ENCODE measurements around the gene HECW1.

The HECW1 gene

DNA sequence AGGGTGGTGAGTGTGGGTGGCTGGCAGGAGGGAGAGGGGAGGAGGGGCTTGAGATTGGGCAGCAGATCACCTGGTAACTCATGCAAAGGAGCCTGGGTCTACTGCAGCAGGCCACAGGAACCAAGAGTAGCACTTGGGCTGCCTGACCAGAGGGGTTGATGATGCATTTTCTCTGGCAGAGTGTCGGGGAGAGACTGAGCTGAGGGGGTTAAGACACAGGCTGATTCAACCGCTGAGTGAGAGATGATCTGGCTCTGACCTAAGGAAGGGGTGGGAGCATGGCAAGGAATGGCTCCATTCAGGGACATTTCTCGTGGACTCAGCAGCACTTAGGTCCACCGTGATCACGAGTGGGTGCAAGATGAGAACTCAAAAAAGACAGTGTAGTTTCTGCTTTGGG is 355.0 kb downstream of the HECW1 start:
- Histone ChIP-seq H3K36me3 (ENCODE audit: control insufficient read depth in 2 of 2, insufficient read depth in 2 of 2, low read length in 2 of 2) (no peaks in the 10 kb centered on the region), H3K27ac (ENCODE audit: low read length) (no peak overlapping the region), H3K4me1 (ENCODE audit: control insufficient read depth, insufficient read depth, low read length) (no peaks in the 10 kb centered on the region), H3K9me3 (ENCODE audit: control insufficient read depth in 2 of 2, low read length in 2 of 2) (no peaks in the 10 kb centered on the region), H3K9ac (ENCODE audit: low read length in 2 of 2) (no peak overlapping the region), H3K27me3 (ENCODE audit: control insufficient read depth in 1 of 2, insufficient read depth in 2 of 2, low read length in 2 of 2) (no peaks in the 10 kb centered on the region), H3K4me3 (ENCODE audit: low read length in 2 of 2) (no peak overlapping the region)

DNA sequence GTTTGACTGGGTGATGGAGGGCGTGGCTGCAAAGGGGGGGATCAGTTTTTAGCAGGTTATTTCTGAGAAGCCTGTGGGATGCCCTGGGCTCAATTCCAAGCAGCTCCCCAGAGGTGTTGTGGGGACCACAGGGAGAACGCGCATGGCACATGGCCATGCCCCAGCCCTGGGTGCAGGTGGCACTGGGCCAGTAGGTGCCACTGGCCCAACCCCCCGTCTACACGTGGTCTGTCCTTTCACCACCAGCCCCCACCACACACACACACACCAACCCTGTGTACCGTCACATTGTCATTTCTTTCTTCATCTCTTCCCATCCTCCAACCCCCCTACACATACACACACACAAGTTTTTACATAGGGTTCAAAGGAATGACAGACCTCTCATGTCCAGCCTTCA is 355.4 kb downstream of the HECW1 start:
- Histone ChIP-seq H3K4me3 (ENCODE audit: low read length in 2 of 2) (no peak overlapping the region), H3K27me3 (ENCODE audit: control insufficient read depth in 1 of 2, insufficient read depth in 2 of 2, low read length in 2 of 2) (no peaks in the 10 kb centered on the region), H3K36me3 (ENCODE audit: control insufficient read depth in 2 of 2, insufficient read depth in 2 of 2, low read length in 2 of 2) (no peaks in the 10 kb centered on the region)

DNA sequence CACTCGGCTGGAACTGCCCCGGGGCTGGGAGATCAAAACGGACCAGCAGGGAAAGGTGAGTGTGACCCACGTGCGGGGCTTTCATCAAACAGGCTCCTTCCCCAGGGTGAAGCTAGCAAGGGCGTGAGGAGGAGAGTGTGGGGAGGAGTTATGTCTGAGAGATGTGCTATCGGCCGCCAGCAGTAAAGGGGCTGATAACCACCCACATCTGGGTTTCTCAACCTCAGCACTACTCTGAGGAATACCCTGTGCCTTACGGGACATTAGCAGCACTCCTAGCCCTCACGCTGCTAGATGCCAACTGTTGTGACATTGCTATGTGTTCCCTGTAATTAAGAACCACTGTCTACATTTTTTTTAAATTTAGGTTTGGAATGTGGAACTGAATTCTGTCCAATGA is 356.6 kb downstream of the HECW1 start:
- H3K36me3 ChIP-seq (ENCODE audit: control insufficient read depth in 2 of 2, insufficient read depth in 2 of 2, low read length in 2 of 2), result no peaks in the 10 kb centered on the region
- no peak overlapping the region for H3K9ac ChIP-seq (ENCODE audit: low read length in 2 of 2)
- H3K27me3 ChIP-seq (ENCODE audit: control insufficient read depth in 1 of 2, insufficient read depth in 2 of 2, low read length in 2 of 2), result no peaks in the 10 kb centered on the region
- H3K9me3 ChIP-seq (ENCODE audit: control insufficient read depth in 2 of 2, low read length in 2 of 2), result no peaks in the 10 kb centered on the region
- no peak overlapping the region for H3K27ac ChIP-seq (ENCODE audit: low read length)
- H3K4me3 ChIP-seq (ENCODE audit: low read length in 2 of 2), result no peak overlapping the region
- no peaks in the 10 kb centered on the region for H3K4me1 ChIP-seq (ENCODE audit: control insufficient read depth, insufficient read depth, low read length)

More for the DNA sequence above, 355.4 kb downstream of the HECW1 start:
- Histone ChIP-seq H3K9me3 (ENCODE audit: control insufficient read depth in 2 of 2, low read length in 2 of 2) (no peaks in the 10 kb centered on the region), H3K9ac (ENCODE audit: low read length in 2 of 2) (no peak overlapping the region), H3K27ac (ENCODE audit: low read length) (no peak overlapping the region), H3K4me1 (ENCODE audit: control insufficient read depth, insufficient read depth, low read length) (no peaks in the 10 kb centered on the region)

DNA sequence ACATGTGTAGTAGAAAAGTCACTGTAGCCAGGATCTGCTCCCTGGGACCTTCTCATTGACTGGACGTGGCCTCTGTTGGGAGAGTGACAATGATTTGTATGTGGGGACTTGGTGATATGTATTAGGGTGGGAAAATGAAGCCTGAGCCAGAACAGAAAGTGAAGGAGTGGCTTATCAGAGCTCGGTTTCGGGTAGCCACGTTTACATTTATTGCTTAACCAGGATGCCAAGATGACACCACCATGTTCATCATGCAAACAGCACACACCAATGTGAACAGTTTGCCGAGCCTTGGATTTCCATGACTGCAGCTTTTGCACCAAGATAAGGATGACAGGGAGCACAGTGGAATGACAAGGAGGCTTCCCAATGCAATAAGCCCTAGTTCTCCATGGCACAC is 357.7 kb downstream of the HECW1 start:
- Histone ChIP-seq H3K9me3 (ENCODE audit: control insufficient read depth in 2 of 2, low read length in 2 of 2) (no peaks in the 10 kb centered on the region), H3K27ac (ENCODE audit: low read length) (no peak overlapping the region), H3K4me1 (ENCODE audit: control insufficient read depth, insufficient read depth, low read length) (no peaks in the 10 kb centered on the region), H3K36me3 (ENCODE audit: control insufficient read depth in 2 of 2, insufficient read depth in 2 of 2, low read length in 2 of 2) (no peaks in the 10 kb centered on the region), H3K27me3 (ENCODE audit: control insufficient read depth in 1 of 2, insufficient read depth in 2 of 2, low read length in 2 of 2) (no peaks in the 10 kb centered on the region), H3K4me3 (ENCODE audit: low read length in 2 of 2) (no peak overlapping the region), H3K9ac (ENCODE audit: low read length in 2 of 2) (no peak overlapping the region)

DNA sequence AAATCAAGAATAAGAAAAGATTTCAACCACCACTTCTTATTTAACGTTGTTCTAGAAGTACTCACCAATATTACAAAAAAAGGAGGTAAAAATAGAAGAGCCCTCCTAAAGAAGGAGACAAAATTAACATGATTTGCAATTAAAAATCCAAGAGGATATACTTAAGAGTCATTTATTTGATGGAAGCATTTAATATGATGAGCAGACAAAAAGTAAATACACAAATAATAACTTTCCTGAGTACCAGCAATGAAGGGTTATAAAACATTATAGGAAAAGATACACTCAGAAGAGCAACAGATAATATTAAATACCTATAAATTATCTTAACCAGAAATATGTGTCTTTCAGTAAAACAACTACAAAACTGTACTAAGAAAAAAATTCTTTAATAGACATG is 363.5 kb downstream of the HECW1 start:
- Histone ChIP-seq H3K9me3 (ENCODE audit: control insufficient read depth in 2 of 2, low read length in 2 of 2) (no peaks in the 10 kb centered on the region), H3K36me3 (ENCODE audit: control insufficient read depth in 2 of 2, insufficient read depth in 2 of 2, low read length in 2 of 2) (no peaks in the 10 kb centered on the region), H3K27me3 (ENCODE audit: control insufficient read depth in 1 of 2, insufficient read depth in 2 of 2, low read length in 2 of 2) (no peaks in the 10 kb centered on the region), H3K4me3 (ENCODE audit: low read length in 2 of 2) (no peak overlapping the region), H3K4me1 (ENCODE audit: control insufficient read depth, insufficient read depth, low read length) (no peaks in the 10 kb centered on the region), H3K27ac (ENCODE audit: low read length) (no peak overlapping the region), H3K9ac (ENCODE audit: low read length in 2 of 2) (no peak overlapping the region)

DNA sequence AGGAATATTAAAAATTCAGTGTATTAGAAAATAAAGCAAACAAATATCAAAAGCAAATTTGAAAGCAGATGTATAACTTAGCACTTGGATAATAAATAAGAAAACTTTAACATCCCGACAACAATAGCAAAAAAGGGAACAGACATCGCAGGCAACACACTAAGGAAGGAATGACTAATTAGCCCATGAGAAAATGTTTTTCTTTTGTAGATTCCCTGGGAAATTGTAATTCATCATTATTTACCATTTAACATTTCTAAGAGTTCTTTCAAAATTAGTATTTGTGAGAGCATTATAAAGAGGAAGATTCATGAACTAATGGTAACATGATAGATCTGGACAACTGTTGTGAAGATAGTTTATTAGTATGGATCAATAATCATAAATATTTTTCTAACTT is 364.4 kb downstream of the HECW1 start:
- Histone ChIP-seq H3K9me3 (ENCODE audit: control insufficient read depth in 2 of 2, low read length in 2 of 2) (no peaks in the 10 kb centered on the region), H3K27ac (ENCODE audit: low read length) (no peak overlapping the region), H3K4me3 (ENCODE audit: low read length in 2 of 2) (no peak overlapping the region), H3K4me1 (ENCODE audit: control insufficient read depth, insufficient read depth, low read length) (no peaks in the 10 kb centered on the region), H3K36me3 (ENCODE audit: control insufficient read depth in 2 of 2, insufficient read depth in 2 of 2, low read length in 2 of 2) (no peaks in the 10 kb centered on the region), H3K9ac (ENCODE audit: low read length in 2 of 2) (no peak overlapping the region), H3K27me3 (ENCODE audit: control insufficient read depth in 1 of 2, insufficient read depth in 2 of 2, low read length in 2 of 2) (no peaks in the 10 kb centered on the region)

DNA sequence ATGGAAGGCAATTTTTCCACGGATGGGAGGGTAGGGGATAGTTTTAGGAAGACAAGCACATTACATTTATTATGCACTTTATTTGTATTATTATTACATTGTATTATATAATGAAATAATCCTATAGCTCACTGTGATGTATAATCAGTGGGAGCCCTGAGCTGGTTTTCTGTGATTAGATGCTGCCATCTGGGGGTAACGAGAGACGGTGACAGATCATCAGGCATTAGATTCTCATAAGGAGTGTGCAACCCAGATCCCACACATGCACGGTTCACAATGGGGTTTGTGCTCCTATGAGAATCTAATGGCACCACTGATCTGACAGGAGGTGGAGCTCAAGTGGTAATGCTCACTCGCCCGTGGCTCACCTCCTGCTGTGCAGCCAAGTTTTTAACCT is 366.6 kb downstream of the HECW1 start:
- H3K36me3 ChIP-seq (ENCODE audit: control insufficient read depth in 2 of 2, insufficient read depth in 2 of 2, low read length in 2 of 2), result no peaks in the 10 kb centered on the region
- H3K4me3 ChIP-seq (ENCODE audit: low read length in 2 of 2), result no peak overlapping the region
- H3K9ac ChIP-seq (ENCODE audit: low read length in 2 of 2), result no peak overlapping the region
- no peaks in the 10 kb centered on the region for H3K9me3 ChIP-seq (ENCODE audit: control insufficient read depth in 2 of 2, low read length in 2 of 2)
- H3K27ac ChIP-seq (ENCODE audit: low read length), result no peak overlapping the region
- H3K27me3 ChIP-seq (ENCODE audit: control insufficient read depth in 1 of 2, insufficient read depth in 2 of 2, low read length in 2 of 2), result no peaks in the 10 kb centered on the region
- peaks cover 3% of the 10 kb centered on the region for H3K4me1 ChIP-seq (ENCODE audit: control insufficient read depth, insufficient read depth, low read length)

DNA sequence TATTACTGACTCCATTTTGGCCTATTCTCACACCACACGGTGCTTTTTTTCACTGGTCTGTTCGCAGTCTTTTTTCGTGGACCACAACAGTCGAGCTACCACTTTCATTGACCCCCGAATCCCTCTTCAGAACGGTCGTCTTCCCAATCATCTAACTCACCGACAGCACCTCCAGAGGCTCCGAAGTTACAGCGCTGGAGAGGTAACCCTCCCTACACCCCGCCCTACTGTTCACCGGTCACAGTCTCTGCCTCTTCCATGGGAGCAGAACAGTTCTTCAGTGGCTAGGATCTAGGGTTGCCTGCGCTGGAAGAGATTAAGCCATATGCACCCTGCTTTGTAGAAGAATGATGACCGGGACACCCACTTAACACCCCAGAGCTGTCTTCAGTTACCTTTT is 367.1 kb downstream of the HECW1 start:
- H3K4me1 ChIP-seq (ENCODE audit: control insufficient read depth, insufficient read depth, low read length), result peaks cover 3% of the 10 kb centered on the region
- no peaks in the 10 kb centered on the region for H3K36me3 ChIP-seq (ENCODE audit: control insufficient read depth in 2 of 2, insufficient read depth in 2 of 2, low read length in 2 of 2)
- no peaks in the 10 kb centered on the region for H3K27me3 ChIP-seq (ENCODE audit: control insufficient read depth in 1 of 2, insufficient read depth in 2 of 2, low read length in 2 of 2)
- no peak overlapping the region for H3K27ac ChIP-seq (ENCODE audit: low read length)
- no peak overlapping the region for H3K4me3 ChIP-seq (ENCODE audit: low read length in 2 of 2)
- H3K9ac ChIP-seq (ENCODE audit: low read length in 2 of 2), result no peak overlapping the region
- no peaks in the 10 kb centered on the region for H3K9me3 ChIP-seq (ENCODE audit: control insufficient read depth in 2 of 2, low read length in 2 of 2)

DNA sequence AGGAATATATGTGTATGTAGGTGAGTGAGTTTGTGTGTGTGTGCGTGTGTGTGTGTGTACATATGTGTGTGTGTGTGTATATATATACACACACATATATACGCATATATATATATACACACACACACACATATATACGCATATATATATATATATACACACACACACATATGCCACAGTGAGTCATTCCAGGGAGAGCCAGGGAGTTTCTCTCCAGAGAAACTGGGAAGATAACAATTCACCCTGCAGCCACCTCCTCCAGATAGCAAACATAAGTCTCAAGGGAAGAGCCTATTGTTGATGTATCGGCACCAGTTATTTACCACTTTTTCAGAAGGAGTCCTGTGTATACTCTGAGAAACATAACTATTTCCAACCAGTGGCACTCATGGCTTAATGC is 368.1 kb downstream of the HECW1 start:
- H3K27me3 ChIP-seq (ENCODE audit: control insufficient read depth in 1 of 2, insufficient read depth in 2 of 2, low read length in 2 of 2), result no peaks in the 10 kb centered on the region
- no peaks in the 10 kb centered on the region for H3K9me3 ChIP-seq (ENCODE audit: control insufficient read depth in 2 of 2, low read length in 2 of 2)
- no peak overlapping the region for H3K27ac ChIP-seq (ENCODE audit: low read length)

DNA sequence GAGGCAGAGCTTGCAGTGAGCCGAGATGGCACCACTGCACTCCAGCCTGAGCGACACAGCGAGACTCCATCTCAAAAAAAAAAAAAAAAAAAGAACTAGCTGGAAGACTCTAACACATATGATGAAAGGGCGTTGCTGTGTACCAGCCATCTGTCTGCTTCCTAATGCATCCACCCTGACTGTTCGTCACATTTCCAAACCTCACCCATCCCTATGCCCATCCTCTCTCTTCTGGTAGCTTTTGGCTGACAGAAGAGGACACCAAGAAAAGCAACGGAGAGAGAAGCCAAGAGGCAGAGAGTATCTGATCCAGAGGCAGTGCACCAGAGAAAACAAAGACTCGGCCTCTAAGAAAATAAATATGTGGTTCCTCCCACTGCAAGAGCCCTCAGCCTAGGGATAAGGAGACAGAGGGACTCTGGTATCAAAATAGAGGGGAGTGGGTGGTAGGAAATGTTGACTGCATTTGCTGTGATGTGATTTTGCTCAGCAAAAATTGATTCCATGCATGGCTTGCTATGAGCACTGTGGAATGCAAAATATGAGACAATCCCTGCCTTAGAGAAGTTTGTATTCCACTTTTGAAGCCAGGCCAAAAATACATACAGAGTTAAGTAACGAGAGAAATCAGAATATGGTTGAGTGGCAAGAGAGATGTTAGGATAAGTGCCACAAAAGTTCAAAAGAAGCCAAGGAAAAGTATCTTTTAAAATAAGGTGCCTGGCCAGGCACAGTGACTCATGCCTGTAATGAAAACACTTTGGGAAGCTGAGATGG is 369.6 kb downstream of the HECW1 start:
- Histone ChIP-seq H3K4me3 (ENCODE audit: low read length in 2 of 2) (no peak overlapping the region), H3K36me3 (ENCODE audit: control insufficient read depth in 2 of 2, insufficient read depth in 2 of 2, low read length in 2 of 2) (no peaks in the 10 kb centered on the region), H3K9ac (ENCODE audit: low read length in 2 of 2) (no peak overlapping the region), H3K27ac (ENCODE audit: low read length) (no peak overlapping the region), H3K9me3 (ENCODE audit: control insufficient read depth in 2 of 2, low read length in 2 of 2) (no peaks in the 10 kb centered on the region), H3K4me1 (ENCODE audit: control insufficient read depth, insufficient read depth, low read length) (peaks cover 3% of the 10 kb centered on the region), H3K27me3 (ENCODE audit: control insufficient read depth in 1 of 2, insufficient read depth in 2 of 2, low read length in 2 of 2) (no peaks in the 10 kb centered on the region)

More for the DNA sequence above, 368.1 kb downstream of the HECW1 start:
- no peak overlapping the region for H3K9ac ChIP-seq (ENCODE audit: low read length in 2 of 2)
- H3K4me3 ChIP-seq (ENCODE audit: low read length in 2 of 2), result no peak overlapping the region
- peaks cover 3% of the 10 kb centered on the region for H3K4me1 ChIP-seq (ENCODE audit: control insufficient read depth, insufficient read depth, low read length)
- H3K36me3 ChIP-seq (ENCODE audit: control insufficient read depth in 2 of 2, insufficient read depth in 2 of 2, low read length in 2 of 2), result no peaks in the 10 kb centered on the region

DNA sequence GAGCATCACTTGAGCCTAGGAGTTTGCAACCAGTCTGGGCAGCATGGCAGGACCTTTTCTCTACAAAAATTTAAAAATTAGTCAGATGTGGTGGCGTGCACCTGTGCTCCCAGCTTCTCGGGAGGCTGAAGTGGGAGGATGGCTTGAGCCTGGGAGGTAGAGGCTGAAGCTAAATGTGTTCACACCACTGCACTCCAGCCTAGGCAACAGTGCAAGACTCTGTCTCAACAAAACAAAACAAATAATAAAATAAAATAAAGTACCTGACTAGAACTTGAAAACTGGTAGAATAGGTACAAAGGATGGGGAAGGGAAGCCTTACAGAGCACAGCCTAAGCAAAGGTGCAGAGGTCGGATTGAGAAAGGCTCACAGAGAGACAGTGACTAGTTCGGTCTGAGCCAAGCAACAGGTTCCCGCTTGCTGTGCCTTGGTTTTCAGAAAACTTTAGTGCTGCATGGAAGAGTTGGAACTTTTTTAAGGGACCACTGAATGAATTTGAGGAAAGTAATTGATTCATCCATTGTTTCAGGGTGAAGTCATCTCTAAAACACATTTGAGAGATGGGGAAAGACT is 370.3 kb downstream of the HECW1 start:
- no peak overlapping the region for H3K27ac ChIP-seq (ENCODE audit: low read length)
- H3K4me1 ChIP-seq (ENCODE audit: control insufficient read depth, insufficient read depth, low read length), result peaks cover 3% of the 10 kb centered on the region
- no peak overlapping the region for H3K9ac ChIP-seq (ENCODE audit: low read length in 2 of 2)
- H3K4me3 ChIP-seq (ENCODE audit: low read length in 2 of 2), result no peak overlapping the region
- H3K9me3 ChIP-seq (ENCODE audit: control insufficient read depth in 2 of 2, low read length in 2 of 2), result no peaks in the 10 kb centered on the region
- H3K27me3 ChIP-seq (ENCODE audit: control insufficient read depth in 1 of 2, insufficient read depth in 2 of 2, low read length in 2 of 2), result no peaks in the 10 kb centered on the region
- no peaks in the 10 kb centered on the region for H3K36me3 ChIP-seq (ENCODE audit: control insufficient read depth in 2 of 2, insufficient read depth in 2 of 2, low read length in 2 of 2)
